HCT116 (cell line): Measurements from ENCODE around the gene PLEK2. TPM values are rescaled to one million over a fixed set of nuclear protein-coding genes. Genes with fewer than 3 reads are reported as not detected.

Experiments
- ATAC-seq: fragments of 200-7000 bp; cut with Tn5 transposase; 2 replicates; pipeline ENCODE4 v1.9.1; 2020; ENCODE audit warnings: mild to moderate bottlenecking, moderate library complexity
- BruUV-seq: library from RNA; stranded (reverse); fragments of 400-500 nt; replicated peaks from 2 replicates; lab custom pipeline; 2021; lab: Mats Ljungman, UMichigan
- CTCF ChIA-PET: fragments of 300-600 bp; sonication (Branson Sonifier 250); formaldehyde crosslinking; loops from one replicate; lab custom pipeline; 2021; ENCODE audit warnings: antibody characterized with exemption; lab: Charles Lee
- POLR2A ChIA-PET: fragments of 300-600, 350-600 bp; sonication (Branson Sonifier 250); formaldehyde crosslinking; loops from one replicate; lab custom pipeline; 2021; ENCODE audit warnings: antibody characterized with exemption; lab: Charles Lee
- RAD21 ChIA-PET, 2 experiments: fragments of 300-600 bp; sonication (Branson Sonifier 250); formaldehyde crosslinking; loops; one replicate each; lab custom pipeline; 2023; ENCODE audit warnings: low total read pairs in 2 of 2; ENCODE audit not compliant: uncharacterized antibody in 2 of 2, unreplicated experiment in 2 of 2, low non-redundant PET in 1 of 2; lab: Charles Lee
- DNase-seq: peaks from one replicate; pipeline ENCODE4 v3.0.0-alpha.2; 2010; ENCODE audit warnings: low read depth, low spot score
- H2AFZ ChIP-seq: fragments of 200-600 bp; shearing (Covaris generic), sonication (generic); 2 replicates; pipeline ENCODE4 v1.6.1; 2017; ENCODE audit warnings: low read depth, mixed run types, mixed read lengths, antibody characterized with exemption, low read length; ENCODE audit not compliant: poor library complexity, severe bottlenecking
- H3K27ac ChIP-seq: 2 replicates; pipeline ENCODE4 v1.5.1; 2012; ENCODE audit warnings: low read depth, low read length
- H3K27me3 ChIP-seq: fragments of 200-600 bp; sonication (generic); 2 replicates; pipeline ENCODE4 v1.6.1; 2016; ENCODE audit warnings: mixed run types, low read length, mixed read lengths; ENCODE audit not compliant: insufficient read depth
- H3K36me3 ChIP-seq, 2 experiments: fragments of 200-500 bp in 1 of 2; fragments of 200-600 bp in 1 of 2; sonication (Bioruptor generic) in 1 of 2; sonication (generic) in 1 of 2; 2 replicates each; pipeline versions ENCODE4 v1.5.1 to v1.6.1; 2014 to 2016; ENCODE audit warnings: low read length in 2 of 2, inconsistent platforms in 1 of 2, mixed read lengths in 1 of 2, mixed run types in 1 of 2; ENCODE audit not compliant: insufficient read depth in 2 of 2, control insufficient read depth in 1 of 2
- H3K4me1 ChIP-seq, 2 experiments: fragments of 200-600 bp in 1 of 2; sonication (generic) in 1 of 2; 2 replicates each; pipeline versions ENCODE4 v1.5.1 to v1.6.1; 2012 to 2017; ENCODE audit warnings: low read length in 2 of 2, inconsistent platforms in 1 of 2, mild to moderate bottlenecking in 1 of 2, mixed read lengths in 1 of 2, mixed run types in 1 of 2, moderate library complexity in 1 of 2; ENCODE audit not compliant: insufficient read depth in 2 of 2, control insufficient read depth in 1 of 2
- H3K4me2 ChIP-seq: fragments of 200-600 bp; sonication (generic); 2 replicates; pipeline ENCODE4 v1.6.1; 2017; ENCODE audit warnings: mixed run types, low read length, mixed read lengths
- H3K4me3 ChIP-seq, 2 experiments: fragments of 200-600 bp in 1 of 2; sonication (generic) in 1 of 2; replicated peaks in 1 of 2; 2 replicates each; pipeline ENCODE4 v1.5.1; 2011 to 2016; ENCODE audit warnings: low read length in 2 of 2, control low read depth in 1 of 2, low read depth in 1 of 2, mild to moderate bottlenecking in 1 of 2, mixed read lengths in 1 of 2, mixed run types in 1 of 2
- H3K79me2 ChIP-seq: fragments of 200-600 bp; sonication (generic); 2 replicates; pipeline ENCODE4 v1.6.1; 2017; ENCODE audit warnings: mild to moderate bottlenecking, mixed run types, low read length, moderate library complexity, mixed read lengths; ENCODE audit not compliant: insufficient read depth
- H3K9ac ChIP-seq: fragments of 200-600 bp; sonication (generic); 2 replicates; pipeline ENCODE4 v1.6.1; 2016; ENCODE audit warnings: low read length, mixed read lengths
- H3K9me2 ChIP-seq: fragments of 200-600 bp; sonication (generic), shearing (Covaris generic); 2 replicates; pipeline ENCODE4 v1.6.1; 2017; ENCODE audit warnings: mixed run types, mild to moderate bottlenecking, moderate library complexity; ENCODE audit not compliant: insufficient read depth
- H3K9me3 ChIP-seq, 2 experiments: fragments of 200-500 bp in 1 of 2; fragments of 200-600 bp in 1 of 2; sonication (Bioruptor generic) in 1 of 2; sonication (generic) in 1 of 2; 2 replicates each; pipeline ENCODE4 v1.6.1; 2014 to 2017; ENCODE audit warnings: low read length in 2 of 2, mixed read lengths in 2 of 2, inconsistent platforms in 1 of 2, low read depth in 1 of 2, mild to moderate bottlenecking in 1 of 2, mixed run types in 1 of 2, moderate library complexity in 1 of 2; ENCODE audit not compliant: control insufficient read depth in 1 of 2, insufficient read depth in 1 of 2
- H4K20me1 ChIP-seq: fragments of 200-600 bp; sonication (generic), shearing (Covaris generic); 2 replicates; pipeline ENCODE4 v1.6.1; 2017; ENCODE audit warnings: mixed run types, mild to moderate bottlenecking, moderate library complexity; ENCODE audit not compliant: insufficient read depth
- ATF3 ChIP-seq: IDR thresholded peaks from 2 replicates; pipeline ENCODE4 v1.6.1; 2012
- CEBPB ChIP-seq: IDR thresholded peaks from 2 replicates; pipeline ENCODE4 v1.6.1; 2012; ENCODE audit warnings: low read depth
- CTCF ChIP-seq, 3 experiments: fragments of 200-600 bp in 1 of 3; sonication (generic) in 1 of 3; IDR thresholded peaks in 2 of 3; conservative IDR thresholded peaks in 1 of 3; 2 replicates each; pipeline ENCODE4 v1.5.1; 2012 to 2017; ENCODE audit warnings: low read depth in 2 of 3, low read length in 2 of 3, antibody characterized with exemption in 1 of 3, borderline replicate concordance in 1 of 3, control low read depth in 1 of 3, mild to moderate bottlenecking in 1 of 3, mixed read lengths in 1 of 3, mixed run types in 1 of 3, moderate library complexity in 1 of 3; ENCODE audit not compliant: insufficient read depth in 1 of 3
- EZH2 ChIP-seq: fragments of 200-600 bp; sonication (generic); IDR thresholded peaks from 2 replicates; pipeline ENCODE4 v1.6.1; 2017; ENCODE audit warnings: antibody characterized with exemption, mixed run types
- JUND ChIP-seq: IDR thresholded peaks from 2 replicates; pipeline ENCODE4 v1.6.1; 2012
- MAX ChIP-seq: IDR thresholded peaks from 2 replicates; pipeline ENCODE4 v1.6.1; 2012
- REST ChIP-seq: IDR thresholded peaks from 2 replicates; pipeline ENCODE4 v1.6.1; 2012; ENCODE audit warnings: low read depth
- SIN3A ChIP-seq: IDR thresholded peaks from 2 replicates; pipeline ENCODE4 v1.6.1; 2012; ENCODE audit warnings: low read depth
- SP1 ChIP-seq: IDR thresholded peaks from 2 replicates; pipeline ENCODE4 v1.6.1; 2012; ENCODE audit warnings: low read depth
- SRF ChIP-seq: IDR thresholded peaks from 2 replicates; pipeline ENCODE4 v1.6.1; 2012; ENCODE audit warnings: low read depth
- YY1 ChIP-seq: IDR thresholded peaks from 2 replicates; pipeline ENCODE4 v1.6.1; 2011; ENCODE audit warnings: low read length, low read depth, moderate library complexity, mild to moderate bottlenecking; ENCODE audit not compliant: insufficient replicate concordance; ENCODE audit errors: extremely low read depth
- ZBTB33 ChIP-seq: IDR thresholded peaks from 2 replicates; pipeline ENCODE4 v1.6.1; 2011; ENCODE audit warnings: mild to moderate bottlenecking, low read length, moderate library complexity; ENCODE audit not compliant: insufficient replicate concordance; ENCODE audit errors: extremely low read depth
- ZFX ChIP-seq: fragments of 450-650 bp; IDR thresholded peaks from 2 replicates; pipeline ENCODE4 v1.6.1; 2017
- ZNF274 ChIP-seq: fragments of 200-500 bp; sonication (Bioruptor generic); IDR thresholded peaks from 2 replicates; pipeline ENCODE4 v1.6.1; 2014; ENCODE audit warnings: mild to moderate bottlenecking, low read depth, low read length, inconsistent platforms
- intact Hi-C: fragments of 100-400 bp; cut with micrococcal nuclease; formaldehyde crosslinking; loops from 2 replicates; pipeline ENCODE4 v1.10.0; 2022
- total RNA-seq: library from RNA; stranded (reverse); gene quantifications from one replicate; pipeline ENCODE4 v1.2.1, GENCODE V29; 2021; ENCODE audit not compliant: unreplicated experiment

The PLEK2 gene
- total RNA-seq, 1 experiment from 2014 or later: 67.6 TPM

GRCh38 chr14:67392800-67393199 is 19.2 kb downstream of the PLEK2 start (continued):
- TF ChIP-seq CTCF (IDR thresholded peaks at IDR 0.05 in 2 of 3, conservative IDR thresholded peaks at IDR 0.05 in 1 of 3; ENCODE audit: borderline replicate concordance in 1 of 3, insufficient read depth in 1 of 3, low read depth in 2 of 3, low read length in 2 of 3): no peak

- H3K27ac ChIP-seq: no peak overlapping the region
- peaks cover 33 to 64% of the 10 kb centered on the region in 2 experiments for H3K36me3 ChIP-seq
- ChIA-PET POLR2A (no interaction called here), CTCF (no interaction called here), RAD21 (no interaction called here)
- no TSS peak for BruUV-seq
- no peak overlapping the region for H3K4me2 ChIP-seq
- no peak for ATAC-seq
- no peaks in the 10 kb centered on the region for H3K9me3 ChIP-seq
- no peaks in the 10 kb centered on the region for H3K9me2 ChIP-seq
- peaks cover 0 to 7% of the 10 kb centered on the region in 2 experiments; a peak in 3 of 4 replicates for H3K4me1 ChIP-seq
- no peaks in the 10 kb centered on the region for H3K79me2 ChIP-seq
- no peaks in the 10 kb centered on the region for H4K20me1 ChIP-seq
- intact Hi-C loops: no loop called here
- H3K9ac ChIP-seq: no peak overlapping the region
- no peak overlapping the region for H3K4me3 ChIP-seq
- H3K27me3 ChIP-seq: no peaks in the 10 kb centered on the region
- DNase-seq: no peak
- H2AFZ ChIP-seq: no peak overlapping the region
- TF ChIP-seq YY1: no peak
- TF ChIP-seq ZBTB33: no peak
- no peak for TF ChIP-seq CTCF (IDR thresholded peaks at IDR 0.05 in 2 of 3, conservative IDR thresholded peaks at IDR 0.05 in 1 of 3; ENCODE audit: borderline replicate concordance in 1 of 3, insufficient read depth in 1 of 3, low read depth in 2 of 3, low read length in 2 of 3)
- no peak for TF ChIP-seq CEBPB
- TF ChIP-seq ATF3: no peak
- no peak for TF ChIP-seq SP1
- TF ChIP-seq SRF: no peak
- no peak for TF ChIP-seq ZFX
- TF ChIP-seq REST: no peak
- no peak for TF ChIP-seq MAX
- no peak for TF ChIP-seq SIN3A
- TF ChIP-seq ZNF274: no peak
- TF ChIP-seq JUND: no peak
- TF ChIP-seq EZH2: no peak
Observed at GRCh38 chr14:67392123-67392522, 19.8 kb downstream of the PLEK2 start.
